Glomerular visceral epithelial cell (primary cell): ENCODE results near the gene TRPC6.
"Not testable (repeated sequence)": the region's sequence is repeated elsewhere in the genome, so short reads cannot be mapped to it uniquely, and the experiment has no call there.

ENCODE experiments used
- DNase-seq: peaks from one replicate; pipeline ENCODE4 v3.0.0-alpha.2; 2016; ENCODE audit errors: extremely low spot score

The TRPC6 gene

DNA sequence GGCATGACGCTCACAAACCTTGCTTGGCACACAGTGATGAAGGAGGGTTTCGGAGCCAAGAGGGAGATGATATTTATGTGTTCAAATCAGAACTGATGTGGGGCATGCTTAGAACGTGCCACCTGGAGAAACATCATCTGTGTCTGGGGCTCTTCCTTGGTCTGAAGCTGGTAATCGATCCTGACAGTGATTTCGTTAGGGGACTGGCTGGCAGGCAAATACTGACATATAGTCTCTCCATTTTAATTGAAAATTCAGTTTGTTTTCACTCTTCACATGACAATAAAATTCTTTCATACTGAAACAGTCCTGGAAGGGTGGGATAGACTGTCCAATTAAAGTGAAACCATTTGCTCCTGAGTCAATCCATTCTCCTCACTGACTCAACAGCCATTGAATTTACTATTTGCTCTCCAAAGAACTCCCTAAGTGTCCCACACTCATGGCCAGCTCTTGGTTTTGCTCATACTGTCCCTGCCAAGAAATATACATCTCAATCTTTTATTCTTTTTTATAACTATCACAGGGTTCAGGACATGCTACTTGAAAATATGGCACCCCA, 134.8 kb downstream of the TRPC6 start:
- no peak for DNase-seq

GRCh38 chr11:101446726-101447125, 137.1 kb downstream of the TRPC6 start:
- DNase-seq = no peak

DNA sequence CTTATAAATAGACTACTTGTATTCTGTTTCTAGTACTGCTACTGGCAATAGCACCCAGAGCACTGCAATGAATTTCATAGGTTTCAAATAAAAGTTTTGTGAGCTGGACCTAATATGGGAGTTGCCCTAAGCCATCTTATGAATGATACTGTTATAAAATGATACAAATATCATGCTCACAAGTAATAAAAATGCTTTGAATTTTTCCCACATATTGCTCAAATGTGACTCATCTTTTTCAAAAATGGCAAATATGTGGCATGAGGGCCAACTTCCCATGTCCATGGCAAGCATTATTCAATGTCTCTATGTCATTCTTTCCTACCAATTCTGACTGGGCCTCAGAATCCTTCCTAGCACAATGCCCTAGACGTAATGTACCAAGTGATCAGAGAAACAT, 137.6 kb downstream of the TRPC6 start:
- peak; percentile 1 for DNase-seq

DNA sequence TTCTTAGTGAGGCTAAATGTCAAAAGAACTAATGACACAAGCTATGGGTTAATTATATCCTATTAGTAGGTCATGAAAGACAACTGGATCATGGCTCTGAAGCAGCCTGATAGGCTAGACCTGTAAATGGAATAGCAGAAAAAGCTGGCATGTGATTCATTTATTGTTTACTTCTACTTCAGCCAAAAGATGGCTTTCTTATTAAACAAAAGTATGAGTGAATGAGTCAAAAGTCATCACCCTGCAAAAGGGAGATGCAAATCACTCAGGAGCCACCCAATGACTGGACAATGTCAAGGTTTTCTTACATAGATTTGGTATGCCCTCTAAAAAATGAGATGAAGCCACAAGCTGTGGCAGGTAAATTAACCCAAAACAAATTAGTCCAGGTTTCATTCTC, 138.0 kb downstream of the TRPC6 start:
- DNase-seq = no peak

DNA sequence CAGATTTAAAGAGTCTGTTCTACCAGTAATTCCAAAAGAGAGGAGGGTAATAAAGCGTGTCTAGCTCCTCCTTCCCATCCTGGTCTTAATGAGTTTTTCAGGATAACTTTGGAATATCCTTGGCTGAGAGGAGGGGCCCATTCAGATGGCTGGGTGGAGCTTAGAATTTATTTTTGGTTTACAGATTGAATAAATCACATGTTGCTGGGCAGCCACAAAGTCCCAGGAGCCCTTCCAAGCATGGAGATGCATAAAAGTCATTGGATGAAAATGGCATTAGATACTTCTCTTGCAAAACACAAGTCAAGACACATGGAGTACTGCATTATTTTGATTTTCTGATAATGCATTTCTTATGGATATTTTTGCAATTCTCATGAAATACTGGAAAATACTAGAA, 139.0 kb downstream of the TRPC6 start:
- DNase-seq = no peak

DNA sequence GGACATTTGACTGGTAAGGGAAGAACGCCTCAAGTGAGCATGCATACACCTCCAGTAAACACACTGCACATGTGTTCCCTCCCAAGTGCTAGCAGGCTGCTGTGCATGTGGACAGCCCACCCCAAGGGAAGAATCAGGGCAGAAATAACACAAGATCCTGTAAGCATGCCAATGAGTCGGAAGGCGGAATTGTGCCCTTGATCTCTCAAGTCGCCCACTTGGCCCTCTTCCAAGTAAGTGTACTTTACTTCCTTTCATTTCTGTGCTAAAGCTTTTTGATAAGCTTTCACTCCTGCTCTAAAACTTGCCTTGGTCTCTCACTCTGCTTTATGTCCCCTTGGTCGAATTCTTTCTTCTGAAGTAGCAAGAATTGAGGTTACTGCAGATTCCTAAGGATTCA, 139.6 kb downstream of the TRPC6 start:
- no peak for DNase-seq

DNA sequence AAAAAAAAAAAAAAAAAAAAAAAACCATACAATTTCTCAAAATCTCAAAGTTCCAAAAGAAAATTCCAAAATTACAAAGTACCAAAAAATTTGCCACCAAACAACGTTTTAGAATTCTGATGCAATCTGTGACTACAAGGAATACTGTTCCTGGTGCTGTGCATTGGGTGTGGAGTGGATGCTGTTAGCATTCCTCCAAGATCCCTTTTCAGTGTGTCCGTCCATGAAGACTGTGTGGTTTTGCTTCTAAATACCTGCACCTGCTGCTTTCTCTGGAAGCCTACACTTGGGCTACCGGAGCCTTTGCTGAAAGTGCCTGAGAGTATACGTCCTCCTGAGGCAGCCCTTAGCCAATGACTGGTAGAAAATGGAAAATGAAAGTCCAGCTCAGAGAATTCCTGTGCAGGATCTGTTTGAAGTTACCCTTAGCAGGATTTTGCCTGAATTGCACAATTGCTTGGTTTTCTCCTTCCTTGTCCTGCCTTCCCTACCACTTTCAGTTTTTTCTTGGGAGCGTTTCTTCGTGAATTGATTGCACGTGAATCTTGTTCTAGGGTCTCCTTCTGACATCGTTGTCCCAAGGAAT, 140.8 kb downstream of the TRPC6 start:
- no peak for DNase-seq

DNA sequence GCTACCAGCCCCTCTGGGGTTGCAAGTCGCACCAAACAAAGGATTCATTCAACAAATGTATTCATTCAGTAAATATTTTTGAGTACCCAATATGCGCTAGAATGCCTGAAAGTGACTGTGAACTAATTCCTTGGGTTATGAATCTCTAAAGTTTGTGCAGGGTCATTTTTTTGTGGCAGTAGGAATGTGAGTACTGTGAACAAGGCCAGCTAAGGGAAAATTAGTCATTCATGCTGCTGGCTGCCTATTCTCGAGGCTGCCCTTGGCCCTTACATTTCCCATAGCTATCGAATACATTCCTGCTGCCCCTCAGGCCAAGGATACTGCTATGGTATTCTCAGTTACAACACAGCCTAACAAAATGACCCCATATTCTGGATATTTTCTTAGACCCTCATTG, 141.6 kb downstream of the TRPC6 start:
- no peak for DNase-seq

DNA sequence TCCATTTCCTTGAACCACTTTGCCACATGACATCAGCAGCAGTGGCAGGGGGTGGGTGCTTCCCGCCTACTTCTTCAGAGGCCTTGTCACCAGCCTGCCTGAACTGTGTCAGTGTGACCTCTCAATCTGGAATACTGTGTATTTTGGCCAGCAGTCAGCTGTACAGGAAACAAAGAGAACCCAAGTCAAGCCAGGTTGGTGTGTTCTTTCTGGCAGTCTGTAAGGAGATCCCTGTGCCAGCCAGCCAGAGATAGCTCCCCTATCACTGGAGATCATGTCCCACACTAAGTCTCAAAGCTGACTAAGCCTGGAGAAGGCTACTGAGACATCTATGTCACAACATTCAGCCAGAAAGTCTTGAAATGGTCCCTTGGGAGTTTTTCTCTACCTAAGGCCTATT, 142.1 kb downstream of the TRPC6 start:
- no peak for DNase-seq

GRCh38 chr11:101439488-101439887, 144.3 kb downstream of the TRPC6 start:
- no peak for DNase-seq

DNA sequence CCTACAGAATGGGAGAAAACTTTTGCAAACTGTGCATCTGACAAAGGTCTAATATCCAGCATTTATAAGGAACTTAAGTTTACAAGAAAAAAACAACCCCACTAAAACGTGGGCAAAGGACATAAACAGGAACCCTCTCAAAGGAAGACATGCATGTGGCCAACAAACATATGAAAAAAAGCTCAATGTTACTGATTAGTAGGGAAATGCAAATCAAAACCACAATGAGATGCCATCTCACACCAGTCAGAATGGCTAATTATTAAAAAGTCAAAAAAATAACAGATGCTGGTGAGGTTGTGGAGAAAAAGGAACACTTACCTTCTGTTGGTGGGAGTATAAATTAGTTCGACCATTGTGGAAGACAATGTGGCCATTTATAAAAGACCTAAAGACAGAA, 145.1 kb downstream of the TRPC6 start:
- not testable (repeated sequence) for DNase-seq

DNA sequence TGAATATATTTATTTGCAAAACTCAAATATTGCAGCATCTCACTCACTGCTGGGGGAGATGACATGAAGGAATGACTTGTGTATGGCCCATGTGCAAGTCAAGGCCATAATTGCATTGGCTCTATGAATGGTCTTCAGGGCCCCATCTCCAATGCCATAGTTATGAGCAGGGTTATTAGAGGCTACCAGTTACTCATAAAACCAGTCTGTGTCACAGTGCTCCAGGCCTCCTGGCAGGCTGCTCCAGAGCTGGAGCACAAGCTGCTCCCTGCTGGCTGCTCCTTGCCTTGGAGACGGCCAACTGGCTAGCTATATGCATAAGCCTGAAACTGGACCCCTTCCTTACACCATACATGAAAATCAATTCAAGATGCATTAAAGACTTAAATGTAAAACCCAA, 145.7 kb downstream of the TRPC6 start:
- no peak for DNase-seq

- DNase-seq = peak; percentile 14
These were observed 147.2 kb downstream of the TRPC6 start for GRCh38 chr11:101436511-101437142.

DNA sequence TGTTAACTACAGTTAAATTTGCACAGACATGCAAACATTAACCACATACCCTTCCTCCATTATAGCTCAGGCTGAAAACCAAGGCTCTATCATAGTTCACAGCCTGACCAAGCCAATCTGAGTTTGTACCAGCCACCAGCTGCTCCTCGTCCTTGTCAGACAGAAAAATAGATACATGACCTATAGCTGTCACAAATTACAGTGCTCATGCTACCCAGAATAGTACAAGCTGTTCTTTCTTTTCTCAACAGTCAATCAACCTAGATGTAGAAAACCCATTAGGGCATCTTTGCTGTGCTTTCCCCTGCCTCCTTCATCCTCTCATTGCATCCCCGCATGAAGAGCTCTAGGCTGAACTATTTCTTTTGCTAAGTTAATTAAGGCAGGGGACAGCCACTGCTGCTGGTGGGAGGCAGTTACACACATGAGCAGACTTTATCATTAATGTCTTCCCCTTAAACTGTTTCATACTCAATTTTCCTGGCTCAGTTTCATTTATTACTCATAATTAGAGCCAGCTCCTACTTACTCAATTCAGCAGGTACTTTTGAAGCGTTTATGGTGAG, 148.3 kb downstream of the TRPC6 start:
- DNase-seq = no peak

DNA sequence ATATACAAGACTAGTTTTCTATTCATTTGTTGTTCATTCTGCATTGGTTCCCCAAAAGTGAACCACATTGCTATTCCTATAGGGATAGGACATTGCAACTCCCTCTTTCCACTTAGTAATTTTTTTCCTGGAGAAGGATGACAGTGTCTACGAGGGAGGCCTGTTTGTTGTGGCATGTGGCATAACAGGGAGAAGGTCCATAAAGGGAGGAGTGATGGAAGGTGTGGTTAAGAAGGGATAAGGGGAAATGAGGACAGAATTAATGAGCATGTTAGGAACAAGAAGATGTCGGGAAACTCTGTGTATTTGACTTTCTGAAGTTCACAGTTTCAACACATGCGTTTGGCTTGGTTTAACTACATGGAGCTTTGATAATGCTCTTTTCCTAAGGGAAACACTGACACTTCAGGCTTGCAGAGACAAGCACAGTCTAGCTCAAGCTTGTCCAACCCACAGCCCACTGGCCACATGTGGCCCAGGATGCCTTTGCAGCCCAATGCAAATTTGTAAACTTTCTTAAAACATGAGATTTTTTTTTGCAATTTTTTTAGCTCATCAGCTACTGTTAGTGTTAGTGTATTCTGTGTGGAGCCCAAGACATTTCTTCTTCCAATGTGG, 149.7 kb downstream of the TRPC6 start:
- DNase-seq = no peak

DNA sequence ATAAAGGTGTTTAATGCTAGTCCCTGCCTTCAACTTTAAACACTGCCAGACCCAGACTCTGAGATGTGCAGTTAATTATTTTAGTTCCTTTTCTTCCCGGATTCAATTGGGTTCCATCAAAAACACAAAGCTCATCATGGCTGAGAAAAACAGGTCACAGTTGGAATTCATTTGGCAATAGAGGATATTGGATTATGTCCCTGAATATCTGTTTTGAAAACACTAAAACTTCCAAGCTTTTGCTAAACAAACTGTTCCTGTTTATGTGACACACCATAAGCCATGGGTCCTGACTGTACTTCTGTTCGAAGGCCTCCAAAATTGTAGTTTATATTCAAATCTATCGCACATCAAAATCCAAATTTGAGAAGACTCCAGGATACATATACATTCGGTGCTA, 150.7 kb downstream of the TRPC6 start:
- no peak for DNase-seq

GRCh38 chr11:101429703-101430540, 153.9 kb downstream of the TRPC6 start:
- DNase-seq = no peak

GRCh38 chr11:101428918-101429317, 154.9 kb downstream of the TRPC6 start:
- DNase-seq = peak; percentile 6

GRCh38 chr11:101407324-101407723, 176.5 kb downstream of the TRPC6 start:
- no peak for DNase-seq
